Measurements from ENCODE around the gene NUDT8.

GRCh38 chr11:67648140-67648795 lies 18.5 kb upstream of the NUDT8 start:
- no peak for TF ChIP-seq EZH2 (IDR thresholded peaks at IDR 0.05; ENCODE audit: insufficient read depth, poor library complexity, severe bottlenecking)
- no peak for TF ChIP-seq EZH2phosphoT487 (IDR thresholded peaks at IDR 0.05; ENCODE audit: insufficient read depth, low read depth)
